HG02852 (cell line): ENCODE measurements around the gene LARP1.

ENCODE experiments used
- ATAC-seq: cut with Tn5 transposase; IDR thresholded peaks from one replicate; pipeline ENCODE4 v1.9.1; 2021; ENCODE audit warnings: mild to moderate bottlenecking, moderate library complexity; ENCODE audit not compliant: unreplicated experiment

Gene LARP1

GRCh38 chr5:154788212-154788611 lies 33.0 kb downstream of the LARP1 start:
- ATAC-seq = no peak

GRCh38 chr5:154791535-154791934 lies 36.4 kb downstream of the LARP1 start:
- ATAC-seq = peak; percentile 91

- ATAC-seq = no peak
Observed at GRCh38 chr5:154793599-154794524, 38.7 kb downstream of the LARP1 start.

GRCh38 chr5:154794525-154795234 lies 39.5 kb downstream of the LARP1 start:
- no peak for ATAC-seq

- ATAC-seq = no peak
Observed at GRCh38 chr5:154795235-154795596, 40.0 kb downstream of the LARP1 start.

GRCh38 chr5:154797762-154798161 lies 42.6 kb downstream of the LARP1 start:
- no peak for ATAC-seq

GRCh38 chr5:154800582-154800981 lies 45.4 kb downstream of the LARP1 start:
- no peak for ATAC-seq

GRCh38 chr5:154801083-154801482 lies 45.9 kb downstream of the LARP1 start:
- ATAC-seq = no peak

GRCh38 chr5:154802050-154802449 lies 46.9 kb downstream of the LARP1 start:
- no peak for ATAC-seq

- ATAC-seq = no peak
Observed at GRCh38 chr5:154806176-154806575, 51.0 kb downstream of the LARP1 start.

- no peak for ATAC-seq
Observed at GRCh38 chr5:154811239-154811638, 56.1 kb downstream of the LARP1 start.

- ATAC-seq = no peak
Observed at GRCh38 chr5:154811653-154812465, 56.7 kb downstream of the LARP1 start.

GRCh38 chr5:154813158-154813557 lies 58.0 kb downstream of the LARP1 start:
- no peak for ATAC-seq

- ATAC-seq = no peak
Observed at GRCh38 chr5:154813736-154814135, 58.6 kb downstream of the LARP1 start.

- no peak for ATAC-seq
Observed at GRCh38 chr5:154815025-154815424, 59.8 kb downstream of the LARP1 start.

GRCh38 chr5:154815684-154816247 lies 60.6 kb downstream of the LARP1 start:
- ATAC-seq = no peak

- ATAC-seq = no peak
Observed at GRCh38 chr5:154816891-154817492, 61.8 kb downstream of the LARP1 start.

- no peak for ATAC-seq
Observed at GRCh38 chr5:154817815-154818214, 62.6 kb downstream of the LARP1 start.

GRCh38 chr5:154818471-154819116 lies 63.4 kb downstream of the LARP1 start:
- no peak for ATAC-seq

- ATAC-seq = no peak
Observed at GRCh38 chr5:154819546-154819945, 64.4 kb downstream of the LARP1 start.
